Naive thymus-derived CD4-positive, alpha-beta T cell (primary cell): ENCODE measurements around the gene FILIP1L. TPM values are rescaled to one million over a fixed set of nuclear protein-coding genes. Genes with fewer than 3 reads are reported as not detected.

Source experiments
- ATAC-seq: fragments of 150-1000 bp; cut with Tn5 transposase; 2 replicates; pipeline ENCODE4 v1.10.0; 2021; ENCODE audit warnings: mild to moderate bottlenecking, moderate library complexity
- CTCF ChIA-PET: fragments of 350-600 bp; sonication (Branson Sonifier 250); formaldehyde crosslinking; loops from one replicate; lab custom pipeline; 2021; ENCODE audit warnings: antibody characterized with exemption; lab: Charles Lee
- POLR2A ChIA-PET: fragments of 350-600 bp; sonication (Branson Sonifier 250); formaldehyde crosslinking; loops from one replicate; lab custom pipeline; 2021; ENCODE audit warnings: antibody characterized with exemption, inconsistent platforms; lab: Charles Lee
- DNase-seq, 9 donors: peaks; one replicate each; pipeline versions ENCODE4 v3.0.0 to v3.0.0-alpha.2; 2020 to 2022; ENCODE audit warnings: mixed read lengths in 1 of 9
- H3K27ac ChIP-seq: one replicate; pipeline ENCODE4 v1.7.0; 2013; ENCODE audit warnings: mild to moderate bottlenecking, low read depth, low read length, moderate library complexity
- H3K27me3 ChIP-seq, 2 donors: one replicate each; pipeline ENCODE4 v1.7.0; 2013; ENCODE audit warnings: low read length in 2 of 2, mild to moderate bottlenecking in 2 of 2, moderate library complexity in 2 of 2; ENCODE audit not compliant: control insufficient read depth in 2 of 2, insufficient read depth in 2 of 2
- H3K36me3 ChIP-seq, 3 experiments: 1 replicate in 2 of 3; 2 replicates in 1 of 3; pipeline ENCODE4 v1.7.0; 2013; ENCODE audit warnings: low read length in 3 of 3, mild to moderate bottlenecking in 3 of 3, moderate library complexity in 1 of 3; ENCODE audit not compliant: insufficient read depth in 3 of 3, control insufficient read depth in 2 of 3
- H3K4me1 ChIP-seq, 2 donors: one replicate each; pipeline ENCODE4 v1.7.0; 2013; ENCODE audit warnings: low read length in 2 of 2, mild to moderate bottlenecking in 2 of 2, moderate library complexity in 1 of 2; ENCODE audit not compliant: control insufficient read depth in 2 of 2, insufficient read depth in 2 of 2
- H3K4me3 ChIP-seq: 2 replicates; pipeline ENCODE4 v1.7.0; 2013; ENCODE audit warnings: mild to moderate bottlenecking, low read length
- H3K9me3 ChIP-seq, 3 experiments: 1 replicate in 2 of 3; 2 replicates in 1 of 3; pipeline ENCODE4 v1.7.0; 2013; ENCODE audit warnings: low read length in 3 of 3; ENCODE audit not compliant: control insufficient read depth in 2 of 3
- H3K27ac Mint-ChIP-seq, 9 donors: one replicate each; pipeline ENCODE4 v1.8.0; 2020 to 2022; ENCODE audit warnings: mixed read lengths in 9 of 9, mild to moderate bottlenecking in 8 of 9, moderate library complexity in 5 of 9, inconsistent platforms in 2 of 9
- H3K27me3 Mint-ChIP-seq, 5 donors: one replicate each; pipeline ENCODE4 v1.8.0; 2021 to 2022; ENCODE audit warnings: mixed read lengths in 5 of 5, mild to moderate bottlenecking in 1 of 5
- H3K36me3 Mint-ChIP-seq, 5 donors: one replicate each; pipeline ENCODE4 v1.8.0; 2020 to 2022; ENCODE audit warnings: mixed read lengths in 5 of 5, mild to moderate bottlenecking in 3 of 5, inconsistent platforms in 1 of 5
- H3K4me1 Mint-ChIP-seq, 7 donors: one replicate each; pipeline ENCODE4 v1.8.0; 2020 to 2022; ENCODE audit warnings: mixed read lengths in 7 of 7, mild to moderate bottlenecking in 3 of 7, inconsistent platforms in 1 of 7
- H3K4me3 Mint-ChIP-seq, 10 donors: one replicate each; pipeline ENCODE4 v1.8.0; 2020 to 2022; ENCODE audit warnings: mild to moderate bottlenecking in 10 of 10, mixed read lengths in 10 of 10, moderate library complexity in 6 of 10, inconsistent platforms in 2 of 10
- H3K9me3 Mint-ChIP-seq, 11 donors: one replicate each; pipeline ENCODE4 v1.8.0; 2020 to 2022; ENCODE audit warnings: mixed read lengths in 11 of 11, mild to moderate bottlenecking in 4 of 11, inconsistent platforms in 1 of 11, moderate library complexity in 1 of 11
- intact Hi-C, 2 donors: fragments of 100-400 bp; cut with micrococcal nuclease; formaldehyde crosslinking; loops; one replicate each; pipeline ENCODE4 v1.15.1; 2023
- polyA plus RNA-seq, 2 donors: library from polyadenylated mRNA; unstranded; fragments of 300-500 nt; fragmentation: Illumina TruSeq; gene quantifications; one replicate each; pipeline ENCODE4 v1.2.3, GENCODE V29; 2021
- total RNA-seq, 6 experiments: library from RNA in 5 of 6; stranded (reverse) in 5 of 6; gene quantifications; 1 replicate in 5 of 6; 2 replicates in 1 of 6; pipeline ENCODE4 v1.2.3 and lab custom pipeline; 2021 to 2026

Gene FILIP1L
- total and polyA plus RNA-seq, 7 experiments from 2014 or later, result 0.13 to 6.7 (median 0.39) TPM; not detected in 2

- Histone ChIP-seq H3K4me1 (no peaks in the 10 kb centered on the region), H3K4me3 (no peak overlapping the region), H3K27me3 (no peaks in the 10 kb centered on the region), H3K9me3 (no peaks in the 10 kb centered on the region), H3K27ac (no peak overlapping the region), H3K36me3 (no peaks in the 10 kb centered on the region)
- no peaks in the 10 kb centered on the region for H3K27me3 Mint-ChIP-seq
- no peak overlapping the region for H3K4me3 Mint-ChIP-seq
- H3K4me1 Mint-ChIP-seq, result peaks cover 0 to 25% (median 3%) of the 10 kb centered on the region in 7 donors
- POLR2A ChIA-PET, result no interaction called here
- DNase-seq (no peak), ATAC-seq (no peak)
- no peaks in the 10 kb centered on the region for H3K9me3 Mint-ChIP-seq
- CTCF ChIA-PET, result no interaction called here
- no peak overlapping the region for H3K27ac Mint-ChIP-seq
- intact Hi-C loops, result no loop called here
- peaks cover 4 to 16% (median 10%) of the 10 kb centered on the region in 5 donors for H3K36me3 Mint-ChIP-seq
Measured at GRCh38 chr3:99851955-99852354, 262.3 kb downstream of the FILIP1L start.

- intact Hi-C loops, result no loop called here
- no peak for ATAC-seq
- Mint-ChIP-seq H3K4me1 (peaks cover 0 to 20% (median 2%) of the 10 kb centered on the region in 7 donors), H3K9me3 (no peaks in the 10 kb centered on the region), H3K4me3 (no peak overlapping the region), H3K27ac (no peak overlapping the region), H3K27me3 (no peaks in the 10 kb centered on the region), H3K36me3 (peaks cover 0 to 12% (median 6%) of the 10 kb centered on the region in 5 donors)
- ChIA-PET POLR2A (interaction anchor here (0.7 kb wide), 1 partner anchor 489 kb away, joined by 3 read pairs; no protein-coding TSS in a partner anchor), CTCF (no interaction called here)
- Histone ChIP-seq H3K4me1 (no peaks in the 10 kb centered on the region), H3K36me3 (no peaks in the 10 kb centered on the region), H3K4me3 (no peak overlapping the region), H3K27me3 (no peaks in the 10 kb centered on the region), H3K27ac (no peak overlapping the region), H3K9me3 (no peaks in the 10 kb centered on the region)
- DNase-seq, result no peak
Measured at GRCh38 chr3:99850608-99851007, 263.7 kb downstream of the FILIP1L start.

GRCh38 chr3:99848433-99848832, 265.9 kb downstream of the FILIP1L start:
- H3K9me3 ChIP-seq, result no peaks in the 10 kb centered on the region
- no peaks in the 10 kb centered on the region for H3K27me3 ChIP-seq
- no peaks in the 10 kb centered on the region for H3K4me1 ChIP-seq
- H3K36me3 ChIP-seq, result no peaks in the 10 kb centered on the region
- Mint-ChIP-seq H3K27me3 (no peaks in the 10 kb centered on the region), H3K4me3 (no peak overlapping the region), H3K4me1 (peaks cover 0 to 31% (median 6%) of the 10 kb centered on the region in 7 donors), H3K36me3 (peaks cover 0 to 11% (median 0%) of the 10 kb centered on the region in 5 donors), H3K27ac (no peak overlapping the region), H3K9me3 (no peaks in the 10 kb centered on the region)
- ChIA-PET POLR2A (interaction anchor here (0.7 kb wide), 1 partner anchor 17 kb away, joined by 3 read pairs; no protein-coding TSS in a partner anchor), CTCF (interaction anchor here (1.2 kb wide), 1 partner anchor 21 kb away, joined by 3 read pairs; no protein-coding TSS in a partner anchor)
- ATAC-seq, result no peak
- no peak for DNase-seq
- intact Hi-C loops, result no loop called here
- H3K4me3 ChIP-seq, result no peak overlapping the region
- H3K27ac ChIP-seq, result no peak overlapping the region

GRCh38 chr3:99846477-99847160, 267.7 kb downstream of the FILIP1L start:
- Histone ChIP-seq H3K36me3 (no peaks in the 10 kb centered on the region), H3K27me3 (no peaks in the 10 kb centered on the region), H3K4me1 (no peaks in the 10 kb centered on the region), H3K27ac (no peak overlapping the region), H3K4me3 (no peak overlapping the region), H3K9me3 (no peaks in the 10 kb centered on the region)
- intact Hi-C loops, result no loop called here
- no peaks in the 10 kb centered on the region for H3K27me3 Mint-ChIP-seq
- ChIA-PET CTCF (interaction anchor here (0.6 kb wide), 2 partner anchors 15 to 36 kb away, joined by 3 read pairs; no protein-coding TSS in a partner anchor), POLR2A (no interaction called here)
- no peak for DNase-seq
- H3K36me3 Mint-ChIP-seq, result peaks cover 0 to 8% (median 0%) of the 10 kb centered on the region in 5 donors
- H3K4me1 Mint-ChIP-seq, result peaks cover 0 to 31% (median 9%) of the 10 kb centered on the region in 7 donors
- no peak for ATAC-seq
- H3K9me3 Mint-ChIP-seq, result no peaks in the 10 kb centered on the region
- no peak overlapping the region for H3K4me3 Mint-ChIP-seq
- no peak overlapping the region for H3K27ac Mint-ChIP-seq

- POLR2A ChIA-PET, result no interaction called here
- peaks cover 0 to 7% (median 0%) of the 10 kb centered on the region in 5 donors for H3K36me3 Mint-ChIP-seq
- Histone ChIP-seq H3K27me3 (no peaks in the 10 kb centered on the region), H3K36me3 (no peaks in the 10 kb centered on the region), H3K4me1 (no peaks in the 10 kb centered on the region), H3K27ac (no peak overlapping the region), H3K9me3 (no peaks in the 10 kb centered on the region), H3K4me3 (no peak overlapping the region)
- H3K27me3 Mint-ChIP-seq, result no peaks in the 10 kb centered on the region
- intact Hi-C loops, result no loop called here
- H3K4me3 Mint-ChIP-seq, result no peak overlapping the region
- no peaks in the 10 kb centered on the region for H3K9me3 Mint-ChIP-seq
- peaks cover 0 to 31% (median 9%) of the 10 kb centered on the region in 7 donors for H3K4me1 Mint-ChIP-seq
- no peak overlapping the region for H3K27ac Mint-ChIP-seq
- CTCF ChIA-PET, result no interaction called here
- ATAC-seq, result no peak
- DNase-seq, result no peak
Measured at GRCh38 chr3:99845999-99846398, 268.3 kb downstream of the FILIP1L start.

- no peak for DNase-seq
- H3K27me3 Mint-ChIP-seq, result no peaks in the 10 kb centered on the region
- CTCF ChIA-PET, result no interaction called here
- no peaks in the 10 kb centered on the region for H3K9me3 ChIP-seq
- no peaks in the 10 kb centered on the region for H3K9me3 Mint-ChIP-seq
- no peak for ATAC-seq
- H3K27ac Mint-ChIP-seq, result no peak overlapping the region
- peaks cover 0 to 31% (median 9%) of the 10 kb centered on the region in 7 donors for H3K4me1 Mint-ChIP-seq
- no peak overlapping the region for H3K4me3 Mint-ChIP-seq
- H3K36me3 Mint-ChIP-seq, result peaks cover 0 to 7% (median 0%) of the 10 kb centered on the region in 5 donors
- H3K36me3 ChIP-seq, result no peaks in the 10 kb centered on the region
- intact Hi-C loops, result no loop called here
- no peaks in the 10 kb centered on the region for H3K4me1 ChIP-seq
- no peaks in the 10 kb centered on the region for H3K27me3 ChIP-seq
- POLR2A ChIA-PET, result no interaction called here
- H3K4me3 ChIP-seq, result no peak overlapping the region
- H3K27ac ChIP-seq, result no peak overlapping the region
Measured at GRCh38 chr3:99845331-99845730, 269.0 kb downstream of the FILIP1L start.
